H9 (cell line): Measurements from ENCODE around the gene SCN1A. TPM values are rescaled to one million over a fixed set of nuclear protein-coding genes. Genes with fewer than 3 reads are reported as not detected.

Experiments used
- DNase-seq: peaks from one replicate; pipeline ENCODE4 v3.0.0-alpha.2; 2017
- H2AFZ ChIP-seq: one replicate; pipeline ENCODE4 v1.6.1; 2013; ENCODE audit warnings: mild to moderate bottlenecking, low read length, control low read depth, moderate library complexity
- H2AK5ac ChIP-seq: 2 replicates; pipeline ENCODE4 v1.6.1; 2013; ENCODE audit warnings: low read length, control low read depth, mixed read lengths; ENCODE audit not compliant: insufficient read length
- H2BK120ac ChIP-seq: one replicate; pipeline ENCODE4 v1.6.1; 2013; ENCODE audit warnings: low read depth, mild to moderate bottlenecking, low read length, control low read depth, inconsistent platforms; ENCODE audit not compliant: poor library complexity, severe bottlenecking
- H2BK12ac ChIP-seq: 2 replicates; pipeline ENCODE4 v1.6.1; 2013; ENCODE audit warnings: low read length, control low read depth, mixed read lengths, low read depth; ENCODE audit not compliant: insufficient read length
- H2BK15ac ChIP-seq: 2 replicates; pipeline ENCODE4 v1.6.1; 2013; ENCODE audit warnings: low read depth, low read length, control low read depth
- H2BK20ac ChIP-seq: one replicate; pipeline ENCODE4 v1.6.1; 2013; ENCODE audit warnings: low read depth, mild to moderate bottlenecking, low read length, control low read depth, inconsistent platforms; ENCODE audit not compliant: poor library complexity, severe bottlenecking
- H2BK5ac ChIP-seq: 2 replicates; pipeline ENCODE4 v1.6.1; 2013; ENCODE audit warnings: low read length, control low read depth, mixed read lengths; ENCODE audit not compliant: insufficient read length
- H3K14ac ChIP-seq: 2 replicates; pipeline ENCODE4 v1.6.1; 2013; ENCODE audit warnings: low read length, control low read depth; ENCODE audit not compliant: insufficient read depth
- H3K18ac ChIP-seq: 2 replicates; pipeline ENCODE4 v1.6.1; 2013; ENCODE audit warnings: low read depth, mild to moderate bottlenecking, mixed read lengths, low read length, control low read depth; ENCODE audit not compliant: insufficient read length
- H3K23ac ChIP-seq: 2 replicates; pipeline ENCODE4 v1.6.1; 2013; ENCODE audit warnings: low read length, control low read depth, mixed read lengths, low read depth; ENCODE audit not compliant: insufficient read length
- H3K23me2 ChIP-seq: 2 replicates; pipeline ENCODE4 v1.6.1; 2013; ENCODE audit warnings: low read depth, mild to moderate bottlenecking, mixed read lengths, low read length, control low read depth; ENCODE audit not compliant: insufficient read length, poor library complexity, severe bottlenecking
- H3K27ac ChIP-seq: 2 replicates; pipeline ENCODE4 v1.5.1; 2013; ENCODE audit warnings: low read length, control low read depth, mixed read lengths, low read depth; ENCODE audit not compliant: insufficient read length
- H3K27me3 ChIP-seq: 2 replicates; pipeline ENCODE4 v1.6.1; 2013; ENCODE audit warnings: low read length, control low read depth, inconsistent platforms; ENCODE audit not compliant: insufficient read depth
- H3K4ac ChIP-seq: 2 replicates; pipeline ENCODE4 v1.6.1; 2013; ENCODE audit warnings: low read depth, mild to moderate bottlenecking, control low read depth, inconsistent platforms, low read length, moderate library complexity
- H3K4me1 ChIP-seq: 2 replicates; pipeline ENCODE4 v1.6.1; 2013; ENCODE audit warnings: low read length, control low read depth, inconsistent platforms; ENCODE audit not compliant: insufficient read depth
- H3K4me2 ChIP-seq: 2 replicates; pipeline ENCODE4 v1.6.1; 2013; ENCODE audit warnings: low read length, control low read depth, mixed read lengths; ENCODE audit not compliant: insufficient read length, insufficient read depth
- H3K56ac ChIP-seq: 2 replicates; pipeline ENCODE4 v1.6.1; 2013; ENCODE audit warnings: low read depth, mild to moderate bottlenecking, mixed read lengths, low read length, control low read depth; ENCODE audit not compliant: insufficient read length
- H3K79me1 ChIP-seq: 2 replicates; pipeline ENCODE4 v1.6.1; 2013; ENCODE audit warnings: low read depth, mild to moderate bottlenecking, moderate library complexity, low read length, control low read depth, inconsistent platforms; ENCODE audit not compliant: insufficient read depth, poor library complexity, severe bottlenecking
- H3K79me2 ChIP-seq: 2 replicates; pipeline ENCODE4 v1.6.1; 2013; ENCODE audit warnings: low read length, control low read depth, inconsistent platforms; ENCODE audit not compliant: insufficient read depth
- H3K9ac ChIP-seq: 2 replicates; pipeline ENCODE4 v1.6.1; 2013; ENCODE audit warnings: low read length, control low read depth, mixed read lengths; ENCODE audit not compliant: insufficient read length; ENCODE audit errors: extremely low read depth
- H3K9me3 ChIP-seq: one replicate; pipeline ENCODE4 v1.6.1; 2013; ENCODE audit warnings: low read depth, low read length, inconsistent platforms; ENCODE audit not compliant: control insufficient read depth
- H3T11ph ChIP-seq: one replicate; pipeline ENCODE4 v1.6.1; 2013; ENCODE audit warnings: mild to moderate bottlenecking, low read length, control low read depth, inconsistent platforms
- H4K20me1 ChIP-seq: one replicate; pipeline ENCODE4 v1.6.1; 2013; ENCODE audit not compliant: control insufficient read depth, insufficient read length, insufficient read depth
- H4K5ac ChIP-seq: 2 replicates; pipeline ENCODE4 v1.6.1; 2013; ENCODE audit warnings: low read depth, mild to moderate bottlenecking, mixed read lengths, low read length, control low read depth; ENCODE audit not compliant: insufficient read length
- H4K8ac ChIP-seq: replicated peaks from 2 replicates; pipeline ENCODE4 v1.6.1; 2013; ENCODE audit warnings: low read length, control low read depth, mixed read lengths, low read depth; ENCODE audit not compliant: insufficient read length
- H4K91ac ChIP-seq: 2 replicates; pipeline ENCODE4 v1.6.1; 2013; ENCODE audit warnings: low read depth, mild to moderate bottlenecking, moderate library complexity, mixed read lengths, low read length, control low read depth; ENCODE audit not compliant: insufficient read length
- H3K27ac Mint-ChIP-seq, 3 experiments: 2 replicates in 2 of 3; 3 replicates in 1 of 3; pipeline ENCODE4 v1.8.0; 2020 to 2021; ENCODE audit warnings: mixed read lengths in 3 of 3, mild to moderate bottlenecking in 1 of 3, moderate library complexity in 1 of 3
- H3K27me3 Mint-ChIP-seq: 2 replicates; pipeline ENCODE4 v1.8.0; 2021; ENCODE audit warnings: low read depth, mild to moderate bottlenecking, moderate library complexity, mixed read lengths
- H3K36me3 Mint-ChIP-seq, 3 experiments: 2 replicates in 2 of 3; 3 replicates in 1 of 3; pipeline ENCODE4 v1.8.0; 2020 to 2021; ENCODE audit warnings: low read depth in 3 of 3, mixed read lengths in 3 of 3; ENCODE audit not compliant: insufficient read depth in 1 of 3
- H3K4me1 Mint-ChIP-seq, 2 experiments: 2 replicates each; pipeline ENCODE4 v1.8.0; 2020; ENCODE audit warnings: mixed read lengths in 2 of 2
- H3K4me3 Mint-ChIP-seq, 2 experiments: 2 replicates in 1 of 2; 3 replicates in 1 of 2; pipeline ENCODE4 v1.8.0; 2020 to 2021; ENCODE audit warnings: mild to moderate bottlenecking in 2 of 2, mixed read lengths in 2 of 2, moderate library complexity in 1 of 2
- H3K9me3 Mint-ChIP-seq, 2 experiments: 2 replicates in 1 of 2; 3 replicates in 1 of 2; pipeline ENCODE4 v1.8.0; 2020; ENCODE audit warnings: mild to moderate bottlenecking in 2 of 2, mixed read lengths in 2 of 2, moderate library complexity in 1 of 2
- CTCF ChIP-seq: fragments of 200-600 bp; sonication (generic); conservative IDR thresholded peaks from 3 replicates; pipeline ENCODE4 v1.8.0; 2021; ENCODE audit warnings: antibody characterized with exemption, mild to moderate bottlenecking
- WGBS: extraction: QIAGEN DNeasy Blood & Tissue Kit; methylation state at CpG from one replicate; pipeline ENCODE4 v1.1.7; 2013; ENCODE audit warnings: missing lambda C conversion rate, low lambda C conversion rate, mixed read lengths; ENCODE audit not compliant: insufficient read length; ENCODE audit errors: extremely low coverage; 5-methylcytosine and 5-hydroxymethylcytosine counted together
- total RNA-seq: library from RNA; stranded (reverse); gene quantifications from 2 replicates; pipeline ENCODE4 v1.2.1, GENCODE V29; 2021

The SCN1A gene
- total RNA-seq, 1 experiment from 2014 or later, result 0.13 TPM

- Mint-ChIP-seq H3K27me3 (no peaks in the 10 kb centered on the region), H3K36me3 (no peaks in the 10 kb centered on the region; a peak in 1 of 7 replicates), H3K9me3 (no peaks in the 10 kb centered on the region), H3K27ac (no peak overlapping the region), H3K4me3 (no peak overlapping the region), H3K4me1 (0 out of 4 replicates have a peak, but pooled peaks cover 2% of the 10 kb centered on the region in 2 experiments)
- WGBS, result no CpG with 5 or more reads among the region's 6 CpGs
- no peaks in the 10 kb centered on the region for H3K23me2 ChIP-seq
- no peak overlapping the region for H3K18ac ChIP-seq
- DNase-seq, result no peak
- no peak overlapping the region for H4K8ac ChIP-seq
- no peak overlapping the region for H2BK20ac ChIP-seq
- H2AFZ ChIP-seq, result no peak overlapping the region
- no peak overlapping the region for H3K4me2 ChIP-seq
- no peaks in the 10 kb centered on the region for H4K20me1 ChIP-seq
- H3K14ac ChIP-seq, result no peak overlapping the region
- no peak overlapping the region for H3K56ac ChIP-seq
- TF ChIP-seq CTCF, result no peak
- no peak overlapping the region for H3T11ph ChIP-seq
- H3K9me3 ChIP-seq, result no peaks in the 10 kb centered on the region
- H2BK120ac ChIP-seq, result no peak overlapping the region
- no peaks in the 10 kb centered on the region for H3K27me3 ChIP-seq
- no peak overlapping the region for H2AK5ac ChIP-seq
- H2BK15ac ChIP-seq, result no peak overlapping the region
- no peak overlapping the region for H4K91ac ChIP-seq
- no peak overlapping the region for H4K5ac ChIP-seq
- H3K79me1 ChIP-seq, result no peaks in the 10 kb centered on the region
- no peak overlapping the region for H3K4ac ChIP-seq
- H2BK5ac ChIP-seq, result no peak overlapping the region
- no peaks in the 10 kb centered on the region for H3K4me1 ChIP-seq
- no peak overlapping the region for H3K27ac ChIP-seq
- H3K23ac ChIP-seq, result no peak overlapping the region
- no peak overlapping the region for H3K9ac ChIP-seq
- no peaks in the 10 kb centered on the region for H3K79me2 ChIP-seq
- H2BK12ac ChIP-seq, result no peak overlapping the region
Observed at GRCh38 chr2:166117491-166117890, 10.3 kb downstream of the SCN1A start.
